Jurkat, Clone E6-1 (cell line): ENCODE data around the gene PSMD7. TPM values are rescaled to one million over a fixed set of nuclear protein-coding genes. Genes with fewer than 3 reads are reported as not detected.

Source experiments
- DNase-seq: peaks from one replicate; pipeline ENCODE4 v3.0.0-alpha.2; 2011; ENCODE audit warnings: low read depth, low spot score
- H3K4me3 ChIP-seq: 2 replicates; pipeline ENCODE4 v1.5.1; 2011; ENCODE audit warnings: mild to moderate bottlenecking, low read length, control low read depth, moderate library complexity
- polyA plus RNA-seq: library from polyadenylated mRNA; unstranded; fragments of >200 nt; gene quantifications from one replicate; pipeline ENCODE4 v1.2.1, GENCODE V29; 2012; ENCODE audit warnings: missing spikeins; ENCODE audit not compliant: insufficient read length, insufficient read depth

The PSMD7 gene
- polyA plus RNA-seq, result 158 TPM

DNA sequence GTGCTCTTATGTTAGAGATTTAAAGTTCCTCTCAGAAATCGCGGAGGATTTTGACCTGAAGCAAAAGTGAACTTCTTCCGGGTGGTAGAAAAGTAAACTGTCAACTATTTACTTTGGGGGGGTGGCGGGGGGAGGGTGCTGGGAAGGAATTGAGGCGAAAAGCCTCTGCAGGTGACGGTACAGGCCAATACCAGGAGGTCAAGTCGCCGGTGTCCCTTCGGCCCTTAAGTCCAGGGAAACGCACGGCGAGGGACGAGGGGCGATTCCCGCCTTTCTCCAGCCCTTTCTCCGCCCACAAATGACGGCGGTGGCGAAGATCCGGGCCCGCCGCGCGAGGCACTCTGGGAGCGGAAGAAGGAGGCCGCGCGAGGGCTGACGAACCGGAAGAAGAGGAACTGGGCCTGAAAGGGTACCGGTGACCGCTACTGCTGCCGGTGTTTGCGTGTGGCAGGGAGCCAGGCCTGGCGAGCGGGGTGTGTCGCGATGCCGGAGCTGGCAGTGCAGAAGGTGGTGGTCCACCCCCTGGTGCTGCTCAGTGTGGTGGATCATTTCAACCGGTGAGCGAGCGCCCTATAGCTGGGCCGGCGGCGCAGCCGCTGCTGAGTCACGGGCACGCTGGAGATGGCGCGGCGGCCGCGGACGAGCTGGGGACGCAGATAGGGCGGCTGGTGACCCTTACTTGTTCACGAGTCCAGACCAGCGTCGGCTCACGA is at the start of gene PSMD7:
TSS of gene PSMD7 (plus strand) at position 383 of the 713 bp plus-strand sequence. CDS start at position 484, 101 bp downstream.
- peak; percentile 87 for DNase-seq
- H3K4me3 ChIP-seq, result peak within 1 kb of the TSS; percentile 94

DNA sequence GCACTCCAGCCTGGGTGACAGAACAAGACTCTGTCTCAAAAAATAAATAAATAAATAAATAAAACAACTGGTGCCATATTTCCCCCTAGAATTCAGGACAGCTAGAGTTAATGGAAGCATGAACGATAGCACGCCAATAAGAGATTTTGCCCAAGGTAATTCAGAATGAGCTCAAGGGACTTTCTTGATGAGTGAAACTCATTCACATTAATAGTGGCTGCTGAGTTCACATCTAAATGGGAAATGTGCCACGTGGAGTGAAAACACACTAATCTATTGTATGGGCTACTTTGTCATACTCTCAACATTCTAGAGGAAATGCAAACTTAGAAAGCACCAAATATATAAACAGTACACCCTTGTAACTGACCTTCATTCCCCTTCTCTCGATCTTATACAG is 47.4 kb upstream of the PSMD7 start:
- no peak for DNase-seq
- no peak overlapping the region for H3K4me3 ChIP-seq

DNA sequence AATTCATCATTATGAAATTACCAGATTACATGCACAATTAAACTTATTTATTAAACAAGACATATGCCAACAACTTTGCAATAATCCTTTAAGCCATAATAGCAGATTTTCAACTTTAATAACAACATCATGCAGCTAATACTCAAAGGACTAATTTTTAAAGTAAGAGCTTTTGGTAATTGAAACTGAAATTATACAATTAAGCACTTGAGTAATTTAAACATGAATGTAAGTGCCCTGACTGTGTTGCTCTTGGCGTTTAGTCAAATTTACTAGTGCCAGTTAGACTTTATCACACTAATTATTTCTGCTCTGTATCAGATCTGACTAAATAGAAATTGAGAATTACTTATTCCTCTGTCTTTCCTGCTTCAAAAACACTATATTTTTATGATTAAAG is 46.8 kb upstream of the PSMD7 start:
- H3K4me3 ChIP-seq, result no peak overlapping the region
- DNase-seq, result no peak

DNA sequence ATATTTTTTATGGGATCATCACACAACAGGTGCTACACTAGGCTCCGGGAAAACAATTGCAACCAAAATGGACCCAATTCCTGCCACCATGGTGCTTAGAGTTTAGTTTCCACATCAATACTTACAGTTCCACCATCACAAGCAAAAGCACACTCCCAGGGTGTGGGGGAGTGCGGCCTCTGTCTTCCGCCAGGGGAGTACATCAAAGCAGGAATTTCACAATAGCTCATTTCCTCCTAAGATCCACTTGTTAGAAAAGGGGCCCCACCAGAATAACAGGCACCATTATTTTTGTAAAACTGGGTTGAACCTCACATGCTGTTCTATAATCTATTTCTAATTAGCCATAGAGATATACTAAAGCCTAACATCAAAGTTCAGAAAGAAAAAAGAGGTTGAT is 44.3 kb upstream of the PSMD7 start:
- H3K4me3 ChIP-seq, result no peak overlapping the region
- DNase-seq, result peak; percentile 32

DNA sequence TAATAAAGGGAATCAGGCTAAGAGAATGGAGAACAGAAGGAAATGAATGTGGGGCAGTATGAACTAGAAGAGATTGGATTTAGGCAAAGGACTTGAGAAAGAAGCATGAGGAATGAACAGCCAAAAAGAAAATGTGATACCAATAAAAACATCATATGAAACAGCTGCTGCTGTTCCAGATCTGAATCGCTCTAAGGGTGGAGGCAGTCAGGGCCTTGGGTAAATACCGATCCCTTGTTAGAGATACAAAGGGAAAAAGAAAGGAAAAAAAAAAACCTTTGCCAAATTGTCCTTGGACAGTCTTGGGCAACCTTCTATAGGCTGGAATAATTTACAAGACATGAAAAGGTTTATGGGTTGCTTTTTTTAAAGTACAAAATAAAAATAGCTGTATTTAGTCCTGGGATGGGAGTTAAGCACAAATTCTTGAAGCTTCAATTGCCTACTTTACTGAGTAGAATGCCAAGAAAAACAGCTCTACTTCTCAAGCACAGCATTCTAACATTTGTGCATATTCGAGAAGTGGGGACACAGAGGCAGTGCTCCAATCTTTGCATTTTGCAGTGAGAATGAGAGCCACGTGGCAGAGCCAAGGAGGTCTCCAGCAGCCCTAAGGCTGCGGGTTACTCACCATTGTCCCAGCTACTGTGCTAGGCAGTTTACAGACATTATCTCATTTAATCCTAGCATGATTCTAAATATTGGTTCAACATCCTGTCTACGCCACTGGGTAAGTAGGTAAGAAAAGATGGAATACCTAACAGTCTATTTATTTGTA is 43.3 kb upstream of the PSMD7 start:
- DNase-seq, result no peak
- no peak overlapping the region for H3K4me3 ChIP-seq

DNA sequence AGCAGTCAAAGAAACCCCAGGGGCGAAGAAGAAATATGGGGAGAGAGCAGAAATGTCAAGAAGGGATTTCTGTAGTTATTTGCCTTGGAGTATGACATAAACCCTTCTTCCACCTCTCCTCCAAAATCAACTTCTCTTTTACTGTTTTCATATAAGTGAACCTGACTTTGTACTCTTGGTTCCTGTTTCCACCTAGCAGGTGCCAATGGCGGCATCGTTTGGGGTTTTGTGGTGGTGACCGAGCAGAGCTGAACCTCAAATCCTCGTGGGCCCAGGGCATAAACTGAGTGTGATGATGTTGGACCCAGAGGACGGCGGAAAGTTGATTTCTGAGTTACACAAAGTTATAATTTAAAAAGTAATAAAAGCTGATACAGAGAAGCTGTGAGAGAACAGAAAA is 39.6 kb upstream of the PSMD7 start:
- no peak for DNase-seq

DNA sequence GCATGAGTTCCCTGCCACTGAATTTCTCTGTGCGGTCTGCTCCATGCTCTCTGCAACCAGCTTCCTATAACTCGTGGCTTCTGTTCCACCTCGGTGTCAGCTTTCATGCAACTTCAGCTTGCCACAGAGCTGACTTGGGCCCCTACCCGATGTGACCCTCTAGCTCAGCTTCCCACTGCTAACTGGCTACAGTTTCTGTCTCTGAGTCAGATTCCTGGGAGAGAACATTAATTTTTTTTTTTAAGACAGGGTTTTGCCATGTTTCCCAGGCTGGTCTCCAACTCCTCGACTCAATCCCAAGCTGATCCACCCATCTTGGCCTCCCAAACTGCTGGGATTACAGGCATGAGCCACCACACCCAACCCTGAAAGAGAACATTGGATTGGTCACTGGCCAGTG is 35.5 kb upstream of the PSMD7 start:
- no peak overlapping the region for H3K4me3 ChIP-seq
- no peak for DNase-seq

More for the DNA sequence above, 39.6 kb upstream of the PSMD7 start:
- H3K4me3 ChIP-seq, result no peak overlapping the region

DNA sequence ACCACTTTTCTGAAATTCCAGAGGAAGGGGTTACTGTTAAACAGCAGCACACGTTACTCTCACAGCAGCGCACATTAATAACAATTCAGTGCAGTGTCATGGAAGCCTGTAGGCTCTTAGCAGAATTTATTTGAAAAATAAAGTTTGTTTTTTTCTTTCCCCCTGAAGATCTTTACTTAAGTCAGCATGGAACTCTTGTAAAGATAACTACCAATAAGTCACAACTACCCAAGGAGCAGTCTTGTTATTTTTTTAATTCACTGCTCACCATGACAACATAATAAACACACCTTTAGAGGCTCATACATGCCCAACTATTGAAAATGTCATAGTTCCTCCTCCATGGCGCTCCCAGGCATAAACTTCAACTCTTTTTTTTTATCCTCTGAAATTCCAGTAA is 31.8 kb upstream of the PSMD7 start:
- DNase-seq, result no peak
- no peak overlapping the region for H3K4me3 ChIP-seq

DNA sequence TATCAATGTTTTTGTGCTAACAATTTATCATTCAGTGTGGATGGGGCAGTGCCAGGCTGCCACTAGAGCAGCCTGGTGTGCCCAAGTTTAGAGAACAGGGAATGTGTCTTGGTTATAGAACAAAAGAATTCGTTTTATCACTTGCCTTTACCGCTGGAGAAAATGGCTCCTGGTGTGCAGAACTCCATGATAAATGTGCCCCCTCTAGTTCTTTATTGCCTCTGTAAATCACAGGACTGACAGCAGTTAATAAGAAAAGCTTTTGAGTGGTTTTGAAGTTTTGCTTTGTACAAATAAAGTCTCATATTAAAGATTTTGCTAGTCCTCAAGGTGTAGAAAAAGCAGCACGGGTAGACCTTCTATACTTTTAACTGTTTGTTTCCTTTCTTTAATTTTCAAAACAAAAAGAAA is 28.2 kb upstream of the PSMD7 start:
- no peak overlapping the region for H3K4me3 ChIP-seq
- no peak for DNase-seq

DNA sequence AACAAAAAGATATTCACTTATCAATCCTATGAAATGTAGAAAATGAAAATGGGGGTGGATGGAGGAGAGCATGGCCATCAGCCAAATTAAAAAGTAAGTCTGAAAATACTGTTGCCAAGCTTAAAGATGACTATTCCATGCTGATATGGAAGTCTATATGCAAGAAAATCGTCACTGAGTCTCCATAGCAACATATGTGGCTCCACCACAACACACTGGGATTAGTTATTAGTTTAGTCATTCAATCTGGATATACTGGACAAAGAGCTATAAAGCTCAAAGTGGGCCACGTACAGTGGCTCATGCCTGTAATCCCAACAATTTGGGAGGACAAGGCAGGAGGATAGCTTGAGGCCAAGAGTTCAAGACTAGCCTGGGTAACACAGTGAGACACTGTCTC is 24.7 kb upstream of the PSMD7 start:
- no peak for DNase-seq
- H3K4me3 ChIP-seq, result no peak overlapping the region

DNA sequence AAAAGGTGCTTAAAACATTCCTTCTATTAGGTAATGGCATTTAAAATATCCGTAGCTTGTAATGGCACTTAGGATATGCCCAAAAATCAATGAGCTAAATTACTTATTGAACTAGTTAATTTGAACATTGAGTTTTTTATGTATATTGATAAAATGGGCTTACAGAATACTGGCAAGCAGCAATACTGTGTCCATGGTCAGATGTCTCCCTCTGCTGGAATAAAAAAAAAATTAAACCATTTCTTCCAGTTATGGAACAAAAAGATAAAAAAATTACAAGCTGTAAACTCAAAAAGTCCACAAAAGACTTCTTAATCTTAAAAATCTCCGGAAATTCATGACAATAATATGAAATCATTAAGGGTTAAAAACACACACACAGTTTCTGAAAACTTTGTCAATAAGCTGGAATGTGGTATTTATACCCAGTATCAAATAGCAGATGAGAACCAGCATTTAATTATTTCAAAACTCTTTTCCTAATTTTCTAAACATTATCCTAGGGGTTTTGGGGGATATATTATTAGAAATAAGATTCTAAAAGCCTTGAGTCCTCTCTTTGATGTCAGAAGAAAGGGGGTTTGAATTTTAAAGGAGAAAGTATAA is 21.5 kb upstream of the PSMD7 start:
- no peak overlapping the region for H3K4me3 ChIP-seq
- peak; percentile 32 for DNase-seq

DNA sequence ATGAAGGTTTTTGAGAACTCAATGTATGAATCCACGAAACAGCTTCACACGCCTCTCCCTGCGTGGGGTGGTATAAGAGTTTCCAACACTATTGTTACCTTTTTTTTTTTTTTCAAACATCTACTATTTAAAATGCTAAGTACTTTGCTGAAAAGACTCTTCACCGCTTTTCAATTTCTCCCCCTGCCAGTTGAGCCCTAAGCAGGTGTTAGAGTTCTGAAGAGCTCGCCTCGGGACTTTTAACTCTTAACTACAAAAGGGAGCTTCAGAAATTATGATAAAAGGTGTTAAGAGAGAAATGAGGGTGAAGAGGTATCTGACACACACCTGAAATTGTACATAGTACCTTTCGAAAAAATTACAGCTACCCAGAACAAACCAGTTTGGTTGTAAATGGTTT is 20.9 kb upstream of the PSMD7 start:
- H3K4me3 ChIP-seq, result no peak overlapping the region
- DNase-seq, result no peak

DNA sequence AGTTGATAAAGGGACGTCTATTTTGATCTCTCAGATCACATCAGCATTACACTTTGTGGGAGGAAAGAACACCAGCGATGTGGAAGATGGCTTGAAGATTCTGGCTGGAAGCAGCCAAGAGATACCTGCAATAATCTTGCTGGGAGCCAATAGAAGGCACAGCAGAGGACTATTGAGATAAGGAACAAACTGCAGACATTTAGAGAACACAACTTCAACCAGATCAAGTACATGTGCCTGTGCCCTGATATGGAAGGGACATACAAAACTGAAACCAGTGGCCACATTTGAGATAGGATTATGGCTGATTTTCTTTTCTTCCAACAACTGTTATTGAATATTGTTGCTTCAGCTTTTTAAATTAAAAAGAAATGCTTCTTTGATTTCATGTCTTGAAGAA is 18.6 kb upstream of the PSMD7 start:
- H3K4me3 ChIP-seq, result no peak overlapping the region
- DNase-seq, result no peak

DNA sequence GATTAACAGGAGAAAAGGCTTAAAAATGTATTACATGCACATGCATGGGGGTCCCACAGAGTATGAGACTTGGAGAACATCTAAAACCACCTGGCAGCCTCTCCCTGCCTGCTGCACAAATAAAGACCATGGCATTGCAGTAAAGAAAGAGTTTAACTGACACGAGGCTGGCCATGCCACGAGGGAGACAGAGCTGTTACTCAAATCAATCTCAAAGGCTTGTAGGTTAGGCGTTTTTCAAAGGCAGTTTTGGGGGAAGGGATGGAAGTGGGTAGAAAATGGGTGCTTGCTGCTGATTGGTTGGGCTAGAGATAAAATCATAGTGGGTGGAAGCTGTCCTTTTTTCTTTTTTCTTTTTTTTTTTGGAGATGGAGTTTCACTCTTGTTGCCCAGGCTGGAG is 17.3 kb upstream of the PSMD7 start:
- peak; percentile 67 for DNase-seq
- H3K4me3 ChIP-seq, result no peak overlapping the region

DNA sequence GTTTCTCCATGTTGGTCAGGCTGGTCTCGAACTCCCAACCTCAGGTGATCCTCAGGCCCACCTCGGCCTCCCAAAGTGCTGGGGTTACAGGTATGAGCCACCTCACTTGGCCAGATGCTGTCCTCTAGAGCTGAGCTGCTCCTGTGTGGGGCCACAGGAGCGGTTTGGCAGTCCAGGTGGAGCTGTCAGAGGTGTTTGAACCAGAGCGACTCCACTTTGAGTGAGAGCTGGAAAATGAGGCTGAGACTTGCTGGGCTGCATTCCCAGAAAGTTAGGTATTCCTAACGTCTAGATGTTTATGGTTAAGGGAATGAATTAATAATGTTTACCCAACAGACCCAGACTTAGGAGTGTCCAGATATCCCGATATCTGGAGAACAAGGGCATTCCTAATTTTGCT is 16.8 kb upstream of the PSMD7 start:
- no peak for DNase-seq
- no peak overlapping the region for H3K4me3 ChIP-seq

DNA sequence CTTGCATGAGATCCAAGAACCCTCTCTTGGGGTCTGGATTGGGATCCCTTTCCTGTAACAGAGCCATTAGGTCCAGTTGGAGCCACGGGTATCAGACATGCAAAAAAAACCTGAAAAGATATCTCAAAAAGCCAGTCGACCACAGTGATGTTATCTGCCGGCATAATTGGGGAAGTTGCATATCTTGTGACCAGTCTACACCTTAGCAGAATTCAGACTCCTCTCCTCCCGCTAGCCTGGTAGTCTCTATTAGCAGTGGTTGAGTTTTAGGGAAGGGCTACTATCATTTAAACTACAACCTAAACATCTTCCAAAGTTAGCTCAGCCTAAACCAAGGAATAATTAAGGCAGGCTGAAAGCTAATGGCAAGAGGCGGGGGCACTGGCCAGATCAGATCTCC is 16.2 kb upstream of the PSMD7 start:
- DNase-seq, result no peak
- H3K4me3 ChIP-seq, result no peak overlapping the region

DNA sequence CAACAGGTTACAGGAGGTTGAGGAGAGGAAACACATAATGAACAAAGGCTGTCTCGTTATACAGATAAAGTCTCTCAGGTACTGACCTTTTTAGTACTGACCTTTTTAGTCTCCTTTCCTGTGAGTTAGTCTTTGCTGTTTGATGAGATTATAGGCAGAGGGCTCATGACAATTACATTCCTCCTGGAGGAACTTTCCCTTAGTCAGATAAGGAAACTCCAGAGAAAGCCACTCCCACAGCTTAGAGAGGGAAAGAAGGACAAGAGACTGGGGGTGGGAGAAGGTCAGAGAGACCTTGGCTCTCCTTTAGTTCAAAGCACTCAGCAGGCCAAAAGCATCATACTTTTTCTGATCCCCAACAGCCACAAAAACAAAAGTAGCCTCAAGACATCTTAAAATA is 15.3 kb upstream of the PSMD7 start:
- no peak for DNase-seq

DNA sequence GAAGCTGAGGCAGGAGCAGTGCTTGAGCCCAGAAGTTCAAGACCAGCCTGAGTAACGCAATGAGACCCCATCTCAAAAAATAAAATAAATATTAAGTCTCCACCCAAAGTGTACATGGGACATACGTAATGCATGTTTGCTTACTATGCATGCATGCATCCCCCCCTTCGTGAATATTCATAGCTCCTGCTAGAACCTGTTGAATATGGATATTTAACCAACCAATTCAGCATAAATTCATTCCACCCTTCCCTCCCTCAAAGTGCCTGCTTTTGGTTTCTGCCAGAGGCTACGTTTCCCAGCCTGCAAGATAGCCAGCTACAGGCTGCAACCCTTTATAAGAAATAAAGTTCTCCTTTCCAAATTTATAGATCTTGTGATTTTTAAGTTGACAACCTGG is 12.9 kb upstream of the PSMD7 start:
- no peak for DNase-seq
- H3K4me3 ChIP-seq, result no peak overlapping the region

More for the DNA sequence above, 15.3 kb upstream of the PSMD7 start:
- H3K4me3 ChIP-seq, result no peak overlapping the region

DNA sequence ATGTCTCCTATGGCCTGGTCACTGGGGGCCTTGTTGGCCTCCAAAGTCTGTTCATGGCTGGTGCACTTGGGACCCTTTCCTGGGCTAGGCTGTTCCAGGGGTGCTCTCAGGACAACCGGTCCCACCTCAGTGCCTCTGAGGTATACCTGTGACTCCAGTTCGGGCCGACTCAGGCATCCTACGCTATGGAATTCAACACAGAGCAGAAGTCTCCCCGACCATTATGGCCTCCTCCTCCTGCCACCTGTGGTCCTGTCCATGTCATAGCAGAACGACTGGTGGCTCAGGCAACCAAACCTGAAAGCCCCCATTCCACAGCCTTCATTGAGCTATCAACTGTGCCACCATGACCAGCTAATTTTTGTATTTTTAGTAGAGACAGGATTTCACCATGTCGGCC is 8.5 kb upstream of the PSMD7 start:
- DNase-seq, result no peak
- no peak overlapping the region for H3K4me3 ChIP-seq

DNA sequence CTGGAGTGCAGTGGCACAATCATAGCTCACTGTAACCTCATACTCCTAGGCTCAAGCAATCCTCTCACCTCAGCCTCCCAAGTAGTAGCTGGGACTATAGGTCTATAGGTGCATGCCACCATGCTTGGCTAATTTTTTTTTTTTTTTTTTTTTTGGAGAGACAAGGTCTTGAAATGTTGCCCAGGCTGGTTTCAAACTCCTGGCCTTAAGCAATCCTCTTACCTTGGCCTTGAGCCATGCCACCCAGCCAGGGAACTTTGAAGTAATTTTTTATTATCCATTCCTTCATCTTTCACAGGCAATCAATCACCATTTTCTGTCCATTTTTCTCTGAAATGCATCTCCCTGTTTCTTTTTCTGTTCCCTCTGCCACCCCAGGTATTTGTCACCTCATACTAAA is 6.3 kb upstream of the PSMD7 start:
- DNase-seq, result no peak

More for the DNA sequence above, 6.3 kb upstream of the PSMD7 start:
- no peak overlapping the region for H3K4me3 ChIP-seq
